Neural crest cell (in vitro differentiated cells): ENCODE results near the gene RAB8A. TPM values are rescaled to one million over a fixed set of nuclear protein-coding genes. Genes with fewer than 3 reads are reported as not detected.
"Not testable (repeated sequence)": the region's sequence is repeated elsewhere in the genome, so short reads cannot be mapped to it uniquely, and the experiment has no call there.

Source experiments
- DNase-seq: peaks from one replicate; pipeline ENCODE4 v3.0.0; 2021; ENCODE audit warnings: low read depth, mixed read lengths, low spot score
- H3K27ac Mint-ChIP-seq: one replicate; pipeline ENCODE4 v1.8.0; 2021; ENCODE audit warnings: mild to moderate bottlenecking, mixed read lengths; ENCODE audit not compliant: unreplicated experiment
- H3K27me3 Mint-ChIP-seq: 2 replicates; pipeline ENCODE4 v1.8.0; 2021; ENCODE audit warnings: low read depth, mild to moderate bottlenecking, mixed read lengths
- H3K36me3 Mint-ChIP-seq: 2 replicates; pipeline ENCODE4 v1.8.0; 2021; ENCODE audit warnings: low read depth, mild to moderate bottlenecking, mixed read lengths
- H3K4me1 Mint-ChIP-seq: 2 replicates; pipeline ENCODE4 v1.8.0; 2021; ENCODE audit warnings: mixed read lengths
- H3K4me3 Mint-ChIP-seq: one replicate; pipeline ENCODE4 v1.8.0; 2021; ENCODE audit warnings: mild to moderate bottlenecking, mixed read lengths
- H3K9me3 Mint-ChIP-seq: 2 replicates; pipeline ENCODE4 v1.8.0; 2021; ENCODE audit warnings: mixed read lengths
- CTCF ChIP-seq: fragments of 200-600 bp; sonication (generic); conservative IDR thresholded peaks from 2 replicates; pipeline ENCODE4 v1.5.0; 2021; ENCODE audit warnings: antibody characterized with exemption, mild to moderate bottlenecking
- total RNA-seq: library from RNA; stranded (reverse); gene quantifications from 2 replicates; pipeline ENCODE4 v1.2.1, GENCODE V29; 2021

RAB8A gene
- total RNA-seq, 1 donor from 2014 or later, result 88.9 TPM

DNA sequence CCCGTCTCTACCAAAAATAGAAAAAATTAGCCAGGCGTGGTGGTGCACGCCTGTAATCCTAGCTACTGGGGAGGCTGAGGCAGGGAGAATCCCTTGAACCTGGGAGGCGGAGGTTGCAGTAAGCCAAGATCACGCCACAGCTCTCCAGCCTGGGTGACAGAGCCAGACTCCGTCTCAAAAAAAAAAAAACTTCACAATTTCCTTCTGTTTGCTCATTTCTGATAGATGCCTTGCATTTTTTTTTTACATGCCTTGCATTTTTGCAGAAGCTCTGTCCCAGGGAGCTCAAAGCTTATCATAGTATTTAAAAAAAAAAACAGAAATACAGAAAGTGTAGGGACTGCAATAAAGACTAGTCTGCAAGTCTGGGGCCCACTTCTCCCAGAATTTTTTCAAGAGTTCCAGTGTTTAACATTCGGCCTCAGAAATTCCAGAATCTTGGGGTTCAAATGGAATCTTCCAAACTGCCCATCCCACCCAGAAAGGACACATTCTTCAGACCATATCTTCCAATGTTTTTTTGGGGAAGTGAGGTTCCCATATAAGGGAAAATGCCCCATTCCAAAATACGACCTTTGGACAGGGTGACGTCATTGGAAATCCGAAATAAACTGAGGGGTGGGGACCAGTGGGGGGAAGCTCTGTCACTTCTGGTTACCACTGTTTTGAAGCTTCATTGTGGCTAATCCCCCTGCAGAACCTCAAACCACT, 17.2 kb upstream of the RAB8A start:
- Mint-ChIP-seq H3K27ac (no peak overlapping the region), H3K4me1 (peaks cover 1% of the 10 kb centered on the region), H3K36me3 (peaks cover 25% of the 10 kb centered on the region), H3K27me3 (no peaks in the 10 kb centered on the region), H3K9me3 (no peaks in the 10 kb centered on the region), H3K4me3 (no peak overlapping the region)
- TF ChIP-seq CTCF, result no peak
- no peak for DNase-seq

DNA sequence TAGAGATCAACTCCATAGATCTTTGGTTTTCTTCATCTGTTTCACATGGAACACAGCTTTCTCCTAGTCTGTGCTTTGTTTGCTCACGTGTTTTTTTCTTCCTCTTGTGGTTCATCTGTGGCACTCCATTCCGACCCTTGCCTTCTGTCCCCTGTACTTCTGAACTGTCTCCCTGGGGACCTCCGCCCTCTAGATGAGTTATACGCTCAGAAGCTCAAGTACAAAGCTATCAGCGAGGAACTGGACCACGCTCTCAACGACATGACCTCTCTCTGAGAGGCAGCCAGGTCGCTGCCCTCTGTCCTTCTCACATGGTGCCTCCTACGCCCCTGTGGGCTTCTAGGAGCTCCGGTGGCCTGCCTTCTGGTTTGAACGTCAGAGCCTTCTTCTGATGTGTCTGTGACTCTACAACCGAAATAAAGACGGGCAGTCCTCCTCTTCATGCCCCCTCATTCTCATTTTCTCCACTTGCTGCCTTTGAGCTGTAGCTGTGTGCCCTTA, 16.6 kb upstream of the RAB8A start:
- no peaks in the 10 kb centered on the region for H3K27me3 Mint-ChIP-seq
- no peak overlapping the region for H3K4me3 Mint-ChIP-seq
- H3K27ac Mint-ChIP-seq, result peak overlapping the region; percentile 81
- no peaks in the 10 kb centered on the region for H3K4me1 Mint-ChIP-seq
- DNase-seq, result no peak
- TF ChIP-seq CTCF, result no peak
- peaks cover 28% of the 10 kb centered on the region for H3K36me3 Mint-ChIP-seq
- H3K9me3 Mint-ChIP-seq, result no peaks in the 10 kb centered on the region

DNA sequence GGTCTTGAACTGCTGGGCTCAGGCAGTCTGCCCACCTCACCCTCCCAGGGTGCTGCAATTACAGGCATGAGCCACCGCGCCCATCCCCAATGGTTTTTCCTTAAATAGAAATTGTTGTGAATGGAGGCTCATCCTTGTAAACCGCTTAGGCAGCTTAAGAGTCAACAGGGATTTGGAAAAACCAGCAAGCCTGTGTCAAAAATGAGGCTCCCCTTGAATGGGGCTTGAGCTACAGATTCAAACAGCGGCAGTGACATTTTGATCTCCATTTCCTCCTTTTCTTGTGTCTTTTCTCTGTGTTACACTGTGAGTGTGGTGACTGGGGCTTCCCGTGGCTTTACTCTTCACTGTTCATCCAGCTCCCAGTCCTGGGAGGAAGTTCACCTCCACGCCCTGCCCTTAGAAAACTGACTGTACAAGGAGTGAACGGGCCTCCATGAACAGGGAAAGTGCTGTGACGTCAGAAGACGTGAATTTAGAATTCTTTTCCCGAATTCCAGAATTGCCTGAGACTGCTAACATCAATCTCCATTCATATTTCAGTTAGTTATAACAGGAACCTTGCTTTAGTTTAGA, 15.3 kb upstream of the RAB8A start:
- H3K36me3 Mint-ChIP-seq, result peaks cover 32% of the 10 kb centered on the region

DNA sequence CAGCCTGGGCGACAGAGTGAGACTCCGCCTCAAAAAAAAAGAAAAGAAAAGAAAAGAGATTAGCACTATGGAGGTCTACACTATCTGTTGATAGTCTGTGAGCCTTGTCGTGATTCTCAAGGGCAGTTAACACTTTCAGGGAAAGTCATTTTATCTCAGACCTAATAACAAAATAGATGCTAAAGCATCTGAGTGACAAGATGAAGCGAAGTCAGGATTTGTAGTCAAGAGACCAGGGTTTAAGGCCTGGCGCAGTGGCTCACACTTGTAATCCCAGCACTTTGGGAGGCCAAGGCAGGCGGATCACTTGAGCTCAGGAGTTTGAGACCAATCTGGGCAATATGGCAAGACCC, 13.3 kb upstream of the RAB8A start:
- Mint-ChIP-seq H3K4me1 (no peaks in the 10 kb centered on the region), H3K9me3 (no peaks in the 10 kb centered on the region), H3K4me3 (no peak overlapping the region), H3K27ac (no peak overlapping the region), H3K27me3 (no peaks in the 10 kb centered on the region), H3K36me3 (peaks cover 33% of the 10 kb centered on the region)
- no peak for DNase-seq
- no peak for TF ChIP-seq CTCF

More for the DNA sequence above, 15.3 kb upstream of the RAB8A start:
- H3K9me3 Mint-ChIP-seq, result no peaks in the 10 kb centered on the region
- no peaks in the 10 kb centered on the region for H3K4me1 Mint-ChIP-seq
- TF ChIP-seq CTCF, result no peak
- no peak for DNase-seq
- H3K27me3 Mint-ChIP-seq, result no peaks in the 10 kb centered on the region
- H3K27ac Mint-ChIP-seq, result no peak overlapping the region
- H3K4me3 Mint-ChIP-seq, result no peak overlapping the region

DNA sequence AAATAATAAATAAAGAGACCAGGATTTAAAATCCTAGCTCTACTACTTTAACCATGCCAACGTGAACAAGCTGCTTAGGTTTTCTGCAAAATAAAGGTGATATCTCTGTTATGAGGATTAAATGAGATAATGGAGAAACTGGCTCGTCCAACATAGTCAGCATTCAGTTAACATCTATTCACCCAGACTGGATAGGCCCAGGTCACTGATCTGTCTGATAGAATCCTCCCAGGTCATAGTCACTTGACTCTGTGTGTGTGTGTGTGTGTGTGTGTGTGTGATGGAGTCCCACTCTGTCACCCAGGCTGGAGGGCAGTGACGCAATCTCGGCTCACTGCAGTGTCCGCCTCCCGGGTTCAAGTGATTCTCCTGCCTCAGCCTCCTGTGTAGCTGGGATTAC, 12.9 kb upstream of the RAB8A start:
- Mint-ChIP-seq H3K36me3 (peaks cover 30% of the 10 kb centered on the region), H3K4me3 (no peak overlapping the region), H3K4me1 (no peaks in the 10 kb centered on the region), H3K9me3 (no peaks in the 10 kb centered on the region), H3K27me3 (no peaks in the 10 kb centered on the region), H3K27ac (no peak overlapping the region)
- no peak for TF ChIP-seq CTCF
- no peak for DNase-seq

- H3K4me3 Mint-ChIP-seq, H3K27ac Mint-ChIP-seq, H3K9me3 Mint-ChIP-seq, H3K4me1 Mint-ChIP-seq, DNase-seq, H3K27me3 Mint-ChIP-seq: not testable (repeated sequence)
- peaks cover 30% of the 10 kb centered on the region for H3K36me3 Mint-ChIP-seq
These were observed 12.2 kb upstream of the RAB8A start for GRCh38 chr19:16099314-16099965.
